ENCODE results near the gene ANAPC2.
"Not testable (repeated sequence)": the region's sequence is repeated elsewhere in the genome, so short reads cannot be mapped to it uniquely, and the experiment has no call there.

The ANAPC2 gene

GRCh38 chr9:137141050-137141810 lies 47.1 kb downstream of the ANAPC2 start:
- no peak for DNase-seq

GRCh38 chr9:137140151-137141012 lies 48.0 kb downstream of the ANAPC2 start:
- DNase-seq: no peak

- DNase-seq: no peak
Measured at GRCh38 chr9:137139468-137140150, 48.8 kb downstream of the ANAPC2 start.

- DNase-seq: no peak
Measured at GRCh38 chr9:137138722-137139467, 49.5 kb downstream of the ANAPC2 start, which contains the start of gene GRIN1. Gene GRIN1, plus strand, starts transcription at chr9:137139154. Its CDS starts 333 bp downstream, at chr9:137139487.

- no peak for DNase-seq
Measured at GRCh38 chr9:137138058-137138721, 50.2 kb downstream of the ANAPC2 start.

- DNase-seq: no peak
Measured at GRCh38 chr9:137136881-137137607, 51.3 kb downstream of the ANAPC2 start.

- no peak for DNase-seq
Measured at GRCh38 chr9:137136261-137136880, 52.0 kb downstream of the ANAPC2 start.

GRCh38 chr9:137135154-137135553 lies 53.2 kb downstream of the ANAPC2 start:
- not testable (repeated sequence) for DNase-seq

- no peak for DNase-seq
Measured at GRCh38 chr9:137134191-137134590, 54.2 kb downstream of the ANAPC2 start.

- DNase-seq: no peak
Measured at GRCh38 chr9:137130176-137130755, 58.1 kb downstream of the ANAPC2 start.

- DNase-seq: peak; percentile 87
Measured at GRCh38 chr9:137129456-137130175, 58.7 kb downstream of the ANAPC2 start.

- DNase-seq: no peak
Measured at GRCh38 chr9:137128862-137129455, 59.4 kb downstream of the ANAPC2 start.

GRCh38 chr9:137128158-137128861 lies 60.0 kb downstream of the ANAPC2 start:
- DNase-seq: no peak

GRCh38 chr9:137127301-137128157 lies 60.8 kb downstream of the ANAPC2 start:
- no peak for DNase-seq

GRCh38 chr9:137126786-137127185 lies 61.6 kb downstream of the ANAPC2 start:
- DNase-seq: no peak

Measured in NCI-H2107 (cell line).